ENCODE measurements around the gene XRCC5.
"Not testable (repeated sequence)": the region's sequence is repeated elsewhere in the genome, so short reads cannot be mapped to it uniquely, and the experiment has no call there.

XRCC5 gene

DNA sequence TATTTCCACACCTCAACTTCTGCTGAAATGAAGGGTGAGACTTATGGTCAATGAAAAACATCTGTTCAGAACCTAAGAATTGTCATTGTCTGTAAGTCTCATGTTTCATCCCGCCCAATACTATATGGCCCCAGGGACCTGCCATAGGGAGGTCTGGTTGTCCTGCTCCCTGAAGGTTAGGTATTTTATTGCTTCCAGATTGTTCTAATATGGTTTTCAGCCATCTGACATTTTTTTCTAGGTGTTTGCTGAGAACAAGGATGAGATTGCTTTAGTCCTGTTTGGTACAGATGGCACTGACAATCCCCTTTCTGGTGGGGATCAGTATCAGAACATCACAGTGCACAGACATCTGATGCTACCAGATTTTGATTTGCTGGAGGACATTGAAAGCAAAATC lies 7.3 kb downstream of the XRCC5 start:
- DNase-seq (ENCODE audit: extremely low read depth in 1 of 2, low read depth in 1 of 2): no peak

DNA sequence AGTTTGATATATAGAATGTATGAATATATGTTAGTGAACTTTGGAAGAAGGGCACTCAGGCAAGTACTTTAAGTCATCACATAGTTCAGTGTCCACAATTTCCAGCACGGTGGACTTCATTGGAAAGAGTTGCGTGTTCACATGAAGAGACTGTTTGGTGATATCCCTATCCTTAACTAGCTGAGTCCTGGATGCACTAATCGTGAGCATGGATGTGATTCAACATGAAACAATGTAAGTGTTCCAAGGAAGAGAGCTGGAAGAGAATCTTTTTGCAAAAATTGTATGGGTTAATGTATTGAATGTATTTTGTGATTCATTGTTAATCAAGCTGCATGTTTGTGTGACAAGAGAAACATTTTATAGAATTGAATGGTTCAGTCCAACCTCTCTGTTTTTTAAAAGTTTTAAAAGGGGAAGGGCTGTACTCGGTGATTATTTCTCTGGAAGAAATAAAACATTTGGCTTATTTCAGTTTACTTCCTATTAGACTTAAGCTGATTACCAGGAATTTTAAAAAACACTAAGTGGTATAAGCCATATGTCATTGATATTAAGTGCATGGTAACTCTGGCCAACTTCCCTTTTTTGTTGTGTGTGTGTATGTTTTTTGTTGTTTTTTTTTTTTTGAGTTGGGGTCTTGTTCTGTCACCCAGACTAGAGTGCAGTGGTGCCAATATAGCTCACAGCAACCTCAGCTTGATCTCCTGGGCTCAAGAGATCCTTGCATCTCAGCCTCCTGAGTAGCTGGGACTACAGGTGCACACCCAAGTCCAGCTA lies 8.6 kb downstream of the XRCC5 start:
- DNase-seq (ENCODE audit: extremely low read depth in 1 of 2, low read depth in 1 of 2): no peak

DNA sequence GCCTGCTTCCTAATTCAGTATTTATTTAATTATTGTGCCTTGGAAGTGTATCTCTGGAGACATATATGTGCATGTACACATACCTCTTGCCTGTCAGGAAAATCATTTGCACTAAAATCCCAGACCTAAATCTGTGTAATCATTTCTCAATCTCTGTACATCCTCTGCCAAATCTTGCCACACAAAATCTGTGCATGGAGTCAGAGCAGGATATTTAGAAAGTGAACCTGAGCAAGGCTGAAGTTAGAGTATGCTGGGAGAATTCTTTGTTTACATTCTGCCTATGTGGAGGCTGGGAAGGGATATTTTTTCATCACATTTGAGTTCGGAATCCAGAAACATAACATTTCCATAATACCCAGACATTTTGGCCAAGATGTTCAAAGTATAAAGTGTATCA lies 9.3 kb downstream of the XRCC5 start:
- DNase-seq (ENCODE audit: extremely low read depth in 1 of 2, low read depth in 1 of 2): no peak

DNA sequence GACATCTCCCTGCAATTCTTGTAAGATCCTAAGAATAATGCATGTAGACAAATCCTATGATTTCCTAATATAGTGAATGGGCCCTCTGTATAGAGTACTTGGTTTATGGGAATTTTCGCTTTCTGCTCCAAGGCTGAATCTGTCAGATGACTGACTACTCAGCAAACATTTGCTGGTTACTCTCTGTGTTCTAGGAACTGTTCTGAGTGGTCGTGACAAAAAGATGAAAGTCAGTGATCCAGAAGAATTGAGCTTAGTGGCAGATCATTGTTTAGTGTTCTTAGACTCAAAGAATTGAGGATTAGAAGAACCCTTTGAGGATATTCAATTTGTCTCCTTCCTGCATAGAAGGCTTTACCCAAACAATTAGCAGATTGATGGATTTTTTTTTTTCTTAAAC lies 10.0 kb downstream of the XRCC5 start:
- no peak for DNase-seq (ENCODE audit: extremely low read depth in 1 of 2, low read depth in 1 of 2)

DNA sequence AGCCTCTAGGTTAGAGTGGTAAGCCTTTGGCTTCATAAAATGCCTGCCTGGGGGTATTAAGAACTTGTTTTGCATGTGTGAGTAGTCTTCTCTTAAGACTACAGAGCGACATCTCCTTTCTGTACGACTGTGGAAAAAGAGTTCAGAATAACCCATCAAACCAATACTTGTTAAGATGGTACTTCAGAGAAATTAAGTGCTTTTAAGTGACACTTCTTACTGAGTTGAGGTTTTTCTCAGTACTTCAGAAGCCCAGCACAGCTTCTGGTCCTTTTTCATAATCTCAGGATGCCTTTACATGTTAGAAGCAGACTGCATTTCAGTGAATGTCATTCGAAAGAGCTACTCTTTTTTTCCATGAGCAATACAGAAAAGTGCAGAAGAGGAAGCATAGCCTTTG lies 10.8 kb downstream of the XRCC5 start:
- DNase-seq (ENCODE audit: extremely low read depth in 1 of 2, low read depth in 1 of 2): no peak

DNA sequence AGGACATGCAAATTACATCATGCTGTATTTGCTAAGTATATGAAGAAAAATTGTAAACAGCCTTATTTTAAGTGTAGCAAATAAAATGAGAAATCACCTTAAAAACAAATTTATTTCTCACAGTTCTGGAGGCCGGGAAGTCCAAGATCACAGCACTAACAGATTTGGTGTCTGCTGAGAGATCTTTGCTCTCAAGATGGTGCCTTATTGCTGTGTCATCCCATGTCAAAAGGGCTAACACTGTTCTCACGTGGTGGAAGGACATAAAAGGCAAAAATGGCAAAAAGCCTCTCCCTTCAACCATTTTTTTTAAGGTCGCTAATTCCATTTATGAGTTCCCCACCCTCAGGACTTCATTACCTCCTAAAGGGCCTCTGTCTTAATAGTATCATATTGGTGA lies 12.1 kb downstream of the XRCC5 start:
- DNase-seq (ENCODE audit: extremely low read depth in 1 of 2, low read depth in 1 of 2): no peak

DNA sequence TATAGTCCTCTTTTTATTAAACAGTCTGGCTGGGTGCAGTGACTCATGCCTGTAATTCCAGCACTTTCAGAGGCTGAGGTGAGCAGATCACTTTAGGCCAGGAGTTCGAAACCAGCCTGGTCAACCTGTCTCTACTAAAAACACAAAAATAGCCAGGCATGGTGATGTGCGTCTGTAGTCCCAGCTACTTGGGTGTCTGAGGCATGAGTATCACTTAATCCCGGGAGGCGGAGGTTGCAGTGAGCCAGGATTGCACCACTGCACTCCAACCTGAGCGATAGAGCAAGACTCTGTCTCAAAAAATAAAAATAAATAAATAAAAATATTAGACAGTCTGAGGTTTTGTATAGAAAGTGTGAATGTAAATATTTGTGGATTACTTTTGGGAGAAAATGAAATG lies 17.8 kb downstream of the XRCC5 start:
- DNase-seq (ENCODE audit: extremely low read depth in 1 of 2, low read depth in 1 of 2): no peak

DNA sequence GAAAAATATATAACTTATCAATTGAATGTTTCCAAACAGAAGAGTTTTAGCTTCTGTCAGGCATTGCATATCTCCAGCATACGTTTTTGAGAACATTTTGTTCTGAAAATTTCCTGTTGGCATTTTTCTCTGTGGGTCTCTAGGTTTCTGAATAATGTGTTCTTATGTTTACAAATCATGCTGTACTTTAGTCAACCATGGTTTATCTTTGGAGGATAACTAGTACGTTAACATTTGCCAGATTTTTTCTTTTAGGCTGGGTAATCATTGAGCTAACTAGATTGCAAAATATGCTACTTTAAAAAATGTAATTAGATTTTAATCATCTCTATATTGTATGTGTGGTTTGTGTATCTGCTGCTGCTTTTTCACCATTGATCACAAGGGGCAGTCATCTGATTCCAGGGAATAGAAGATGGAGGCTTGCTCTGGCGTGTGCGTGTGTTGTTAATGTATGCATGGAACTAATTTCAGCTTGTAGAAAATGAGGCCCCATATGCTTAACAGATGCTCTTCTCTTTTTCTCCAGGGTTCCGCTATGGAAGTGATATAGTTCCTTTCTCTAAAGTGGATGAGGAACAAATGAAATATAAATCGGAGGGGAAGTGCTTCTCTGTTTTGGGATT lies 21.3 kb downstream of the XRCC5 start:
- DNase-seq (ENCODE audit: extremely low read depth in 1 of 2, low read depth in 1 of 2): no peak

DNA sequence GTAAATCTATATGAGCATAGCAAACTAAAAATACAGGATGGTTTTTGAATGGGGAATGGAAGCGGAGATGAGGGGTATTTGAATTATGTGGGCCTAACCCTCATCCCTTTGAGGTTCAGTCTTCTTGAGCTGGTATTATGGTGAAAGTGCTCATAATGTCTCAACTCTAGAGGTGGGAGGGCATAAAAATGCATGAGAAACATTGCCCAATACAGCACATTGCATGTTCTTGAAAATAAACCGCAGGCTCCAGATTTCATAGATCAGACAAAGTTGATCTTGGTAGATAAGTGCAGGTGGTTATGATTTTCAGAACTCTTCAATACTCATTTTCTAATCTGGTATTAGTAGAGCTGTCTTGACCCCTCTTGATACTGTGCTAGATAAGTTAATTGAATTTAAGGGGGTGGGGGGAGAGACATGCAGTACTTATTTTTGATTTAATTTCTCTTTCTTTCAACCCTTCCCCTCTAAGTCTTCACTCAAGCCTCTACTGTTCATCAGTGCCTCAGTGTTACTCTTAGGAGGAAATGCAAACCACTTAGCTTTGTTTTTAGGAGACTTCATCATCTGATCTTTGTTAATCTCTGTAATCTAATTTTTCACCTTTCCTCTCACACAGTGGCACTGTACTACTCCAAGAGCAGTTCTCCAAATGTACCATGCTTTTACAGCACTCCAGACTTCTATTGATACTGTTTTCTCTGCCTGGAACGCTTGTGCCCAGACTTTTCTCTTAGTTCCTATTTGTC lies 22.2 kb downstream of the XRCC5 start:
- no peak for DNase-seq (ENCODE audit: extremely low read depth in 1 of 2, low read depth in 1 of 2)

DNA sequence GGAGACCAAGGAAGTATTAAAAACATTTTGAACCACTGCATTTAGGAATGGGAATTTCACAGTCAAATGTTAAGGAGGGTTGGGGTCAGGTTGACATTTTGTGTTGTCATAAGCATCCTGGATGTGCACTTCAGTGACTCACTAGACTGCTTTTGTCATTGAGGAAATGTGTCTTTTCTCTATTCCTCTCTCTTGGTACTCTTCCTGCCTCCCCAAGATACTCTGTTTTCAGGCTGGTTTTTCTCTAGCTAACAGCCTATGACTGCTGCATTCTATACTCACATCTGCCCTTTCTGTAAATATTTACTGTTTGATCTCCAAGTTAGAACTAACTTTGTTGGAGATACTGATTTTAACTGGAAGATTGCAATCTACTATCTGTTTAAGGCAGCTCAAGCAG lies 23.4 kb downstream of the XRCC5 start:
- no peak for DNase-seq (ENCODE audit: extremely low read depth in 1 of 2, low read depth in 1 of 2)

- DNase-seq (ENCODE audit: extremely low read depth in 1 of 2, low read depth in 1 of 2): no peak
Observed at GRCh38 chr2:216133397-216133796, 24.2 kb downstream of the XRCC5 start.

- DNase-seq (ENCODE audit: extremely low read depth in 1 of 2, low read depth in 1 of 2): no peak
Observed at GRCh38 chr2:216134958-216135541, 25.9 kb downstream of the XRCC5 start.

DNA sequence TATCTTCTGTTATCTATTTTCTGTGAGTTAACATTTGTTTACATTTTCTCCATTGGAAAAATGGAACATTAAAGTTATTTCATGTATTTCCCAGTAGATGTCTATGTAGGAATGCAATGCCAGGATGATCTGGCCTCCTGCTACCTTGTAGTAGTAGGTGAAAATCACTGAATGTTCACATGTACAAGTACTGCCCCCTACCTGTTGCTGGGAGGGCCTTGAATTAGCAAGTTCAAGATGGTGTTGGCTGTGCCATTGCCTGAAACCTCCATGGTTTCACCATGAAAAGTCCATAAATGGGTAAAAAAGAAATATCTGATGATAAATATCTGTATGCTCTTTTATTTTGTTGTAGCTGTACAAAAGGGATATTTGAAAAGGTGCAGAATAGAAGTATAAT lies 30.7 kb downstream of the XRCC5 start:
- DNase-seq (ENCODE audit: extremely low read depth in 1 of 2, low read depth in 1 of 2): no peak

DNA sequence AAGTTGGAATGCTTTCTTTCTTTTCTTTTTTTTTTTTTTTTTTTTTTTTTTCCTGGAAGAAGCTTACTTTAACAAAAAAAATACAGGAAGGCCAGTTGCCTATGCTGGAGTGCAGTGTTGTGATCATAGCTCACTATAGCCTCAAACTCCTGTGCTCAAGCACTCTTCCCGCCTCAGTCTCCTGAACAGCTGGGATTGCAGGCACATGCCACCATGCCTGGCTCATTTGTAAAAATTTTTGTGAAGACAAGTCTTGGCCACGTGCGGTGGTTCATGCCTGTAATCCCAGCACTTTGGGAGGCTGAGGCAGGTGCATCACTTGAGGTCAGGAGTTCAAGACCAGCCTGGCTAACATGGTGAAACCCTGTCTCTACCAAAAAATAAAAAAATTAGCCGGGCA lies 32.4 kb downstream of the XRCC5 start:
- DNase-seq (ENCODE audit: extremely low read depth in 1 of 2, low read depth in 1 of 2): not testable (repeated sequence)

DNA sequence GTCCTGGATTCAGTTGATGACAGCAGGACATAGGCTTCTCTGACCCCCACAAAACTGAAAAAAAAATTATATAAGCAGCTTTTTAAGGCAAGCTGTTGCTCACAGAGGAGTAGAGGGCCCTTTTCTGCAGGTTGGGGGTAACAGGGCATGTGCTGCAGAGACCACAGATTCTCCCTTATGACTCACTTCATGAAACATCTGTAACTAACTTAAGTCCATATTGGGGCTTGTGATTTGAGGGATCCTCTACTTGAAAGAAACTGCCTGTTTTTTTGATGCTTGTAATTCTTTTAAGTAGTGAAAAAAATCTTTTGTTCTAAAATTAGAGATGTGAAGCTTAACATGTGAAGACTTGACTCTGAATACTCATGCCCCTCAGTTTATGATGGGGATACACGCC lies 33.4 kb downstream of the XRCC5 start:
- DNase-seq (ENCODE audit: extremely low read depth in 1 of 2, low read depth in 1 of 2): no peak

GRCh38 chr2:216144372-216144771 lies 35.2 kb downstream of the XRCC5 start:
- no peak for DNase-seq (ENCODE audit: extremely low read depth in 1 of 2, low read depth in 1 of 2)

DNA sequence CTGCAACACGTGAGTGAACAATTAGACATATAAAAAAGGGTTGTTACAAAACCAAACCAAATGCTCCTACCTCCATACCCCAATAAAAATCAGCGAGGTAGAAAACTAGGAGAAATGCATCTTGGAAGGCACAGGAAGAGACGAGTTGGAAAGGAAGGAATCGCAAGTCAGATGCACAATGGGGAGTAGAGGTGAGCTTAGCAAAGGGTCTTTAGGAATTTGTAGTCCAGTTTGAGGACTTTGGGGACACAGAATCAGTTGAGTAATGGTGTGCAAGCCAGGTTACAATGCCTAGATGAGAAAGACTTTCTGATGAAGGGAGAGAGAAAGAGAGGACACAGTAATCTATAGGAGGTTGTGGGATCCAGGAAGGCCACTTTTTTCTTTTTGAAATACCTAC lies 35.7 kb downstream of the XRCC5 start:
- DNase-seq (ENCODE audit: extremely low read depth in 1 of 2, low read depth in 1 of 2): no peak

- DNase-seq (ENCODE audit: extremely low read depth in 1 of 2, low read depth in 1 of 2): no peak
Observed at GRCh38 chr2:216146573-216146972, 37.4 kb downstream of the XRCC5 start.

DNA sequence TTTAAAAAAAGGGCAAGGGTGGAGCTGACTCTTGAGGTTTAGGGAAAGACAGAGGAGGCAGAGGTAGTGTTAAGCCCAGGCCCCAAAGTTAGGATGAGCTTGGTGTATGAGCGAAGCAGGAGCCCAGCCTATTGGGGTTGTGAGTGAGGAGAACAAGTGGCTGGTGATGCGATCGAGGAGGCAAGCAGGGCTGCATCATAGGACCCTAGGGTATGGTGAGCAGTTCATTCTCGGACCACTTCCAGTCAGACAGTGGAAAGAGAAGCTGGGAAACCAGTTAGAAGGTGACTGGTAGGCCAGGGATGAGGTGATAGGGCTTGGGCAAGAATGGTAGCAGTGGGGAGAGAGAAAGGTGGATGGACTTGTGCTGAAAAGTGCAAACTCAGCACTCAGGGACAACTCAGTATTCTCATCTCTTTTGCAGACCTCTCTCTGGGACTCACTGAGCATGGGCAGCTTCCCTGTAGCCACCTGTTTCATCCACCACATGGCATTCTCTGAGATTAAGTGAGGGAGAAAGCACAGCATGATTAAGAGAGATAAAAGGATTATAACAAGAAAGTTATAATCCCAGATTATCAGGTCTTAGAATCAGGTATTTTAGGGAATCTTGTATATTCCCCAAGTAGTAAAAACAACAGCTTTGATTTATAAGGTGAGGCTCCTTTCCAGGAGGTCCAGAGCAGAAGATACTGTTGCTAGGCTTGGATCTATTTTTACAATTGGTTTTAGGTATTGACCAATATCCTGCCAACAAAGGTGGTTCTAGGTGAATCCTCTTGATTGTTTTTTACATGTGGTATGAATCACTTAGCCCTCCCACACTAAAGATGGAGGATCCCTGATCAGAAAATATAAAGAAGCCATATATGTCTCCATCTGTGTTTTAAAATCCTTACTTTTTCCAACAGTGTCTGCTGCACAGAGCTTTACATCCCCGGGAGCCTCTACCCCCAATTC lies 38.3 kb downstream of the XRCC5 start:
- DNase-seq (ENCODE audit: extremely low read depth in 1 of 2, low read depth in 1 of 2): no peak

- DNase-seq (ENCODE audit: extremely low read depth in 1 of 2, low read depth in 1 of 2): no peak
Observed at GRCh38 chr2:216148983-216149382, 39.8 kb downstream of the XRCC5 start.

- DNase-seq (ENCODE audit: extremely low read depth in 1 of 2, low read depth in 1 of 2): no peak
Observed at GRCh38 chr2:216149741-216150140, 40.6 kb downstream of the XRCC5 start.

All from activated CD8-positive, alpha-beta memory T cell treated with anti-CD3 and anti-CD28 coated beads for 1 hour (primary cell).